B cell (primary cell): ENCODE data around the gene TXK.

ENCODE experiments used
- EZH2 ChIP-seq: IDR thresholded peaks from 2 replicates; pipeline ENCODE4 v1.6.1; 2012; ENCODE audit warnings: borderline replicate concordance, low read depth, mild to moderate bottlenecking, moderate library complexity, low read length; ENCODE audit not compliant: insufficient read depth, poor library complexity, severe bottlenecking
- TF ChIP-seq, protein P1 (sequence below): fragments of 200-600 bp; IDR thresholded peaks from one replicate; pipeline ENCODE4 v1.8.0; 2022; ENCODE audit warnings: antibody characterized with exemption, mild to moderate bottlenecking

DNA sequence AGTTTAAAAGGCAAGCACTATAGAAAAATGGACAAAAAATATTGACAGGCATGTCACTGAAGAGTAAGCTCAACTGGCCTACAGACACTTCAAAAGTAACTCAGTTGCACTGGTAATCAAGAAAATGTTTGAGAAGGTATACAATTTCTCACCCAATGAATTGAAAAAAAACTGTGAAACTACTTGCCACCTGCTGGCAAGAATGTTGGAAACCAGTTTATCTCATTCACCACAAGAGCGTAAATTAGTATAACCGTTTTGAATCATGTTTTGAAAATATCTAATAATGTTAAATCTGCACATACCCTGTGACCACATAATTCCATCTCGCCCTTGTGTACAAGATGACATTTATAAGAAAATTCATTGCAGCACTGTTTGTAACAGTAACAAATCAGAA is 31.7 kb downstream of the TXK start:
- TF ChIP-seq, protein P1, sequence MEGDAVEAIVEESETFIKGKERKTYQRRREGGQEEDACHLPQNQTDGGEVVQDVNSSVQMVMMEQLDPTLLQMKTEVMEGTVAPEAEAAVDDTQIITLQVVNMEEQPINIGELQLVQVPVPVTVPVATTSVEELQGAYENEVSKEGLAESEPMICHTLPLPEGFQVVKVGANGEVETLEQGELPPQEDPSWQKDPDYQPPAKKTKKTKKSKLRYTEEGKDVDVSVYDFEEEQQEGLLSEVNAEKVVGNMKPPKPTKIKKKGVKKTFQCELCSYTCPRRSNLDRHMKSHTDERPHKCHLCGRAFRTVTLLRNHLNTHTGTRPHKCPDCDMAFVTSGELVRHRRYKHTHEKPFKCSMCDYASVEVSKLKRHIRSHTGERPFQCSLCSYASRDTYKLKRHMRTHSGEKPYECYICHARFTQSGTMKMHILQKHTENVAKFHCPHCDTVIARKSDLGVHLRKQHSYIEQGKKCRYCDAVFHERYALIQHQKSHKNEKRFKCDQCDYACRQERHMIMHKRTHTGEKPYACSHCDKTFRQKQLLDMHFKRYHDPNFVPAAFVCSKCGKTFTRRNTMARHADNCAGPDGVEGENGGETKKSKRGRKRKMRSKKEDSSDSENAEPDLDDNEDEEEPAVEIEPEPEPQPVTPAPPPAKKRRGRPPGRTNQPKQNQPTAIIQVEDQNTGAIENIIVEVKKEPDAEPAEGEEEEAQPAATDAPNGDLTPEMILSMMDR, result no peak
- TF ChIP-seq EZH2, result no peak
